Cardiac fibroblast (primary cell): ENCODE results near the gene TEX14.
A peak's percentile ranks its signal among the peaks of the same experiment; 100 is the strongest.

Source experiments
- DNase-seq, 2 donors: peaks; one replicate each; pipeline versions ENCODE4 v3.0.0 to v3.0.0-alpha.2; 2010; ENCODE audit warnings: low read depth in 2 of 2
- H3K4me3 ChIP-seq, 2 donors: replicated peaks in 1 of 2; 1 replicate in 1 of 2; 2 replicates in 1 of 2; pipeline ENCODE4 v1.5.1; 2011; ENCODE audit warnings: low read depth in 2 of 2, low read length in 2 of 2, mild to moderate bottlenecking in 2 of 2, moderate library complexity in 1 of 2
- CTCF ChIP-seq: IDR thresholded peaks from one replicate; pipeline ENCODE4 v1.5.1; 2011; ENCODE audit warnings: low read depth, mild to moderate bottlenecking, low read length, inconsistent platforms

TEX14 gene

GRCh38 chr17:58691701-58692238 lies at the start of gene TEX14:
Gene TEX14, minus strand, starts transcription at chr17:58692045. Its CDS starts 40,044 bp downstream, at chr17:58652001.
- no peak for TF ChIP-seq CTCF
- H3K4me3 ChIP-seq, result peak within 1 kb of the TSS; percentile 74 to 88
- no peak for DNase-seq

DNA sequence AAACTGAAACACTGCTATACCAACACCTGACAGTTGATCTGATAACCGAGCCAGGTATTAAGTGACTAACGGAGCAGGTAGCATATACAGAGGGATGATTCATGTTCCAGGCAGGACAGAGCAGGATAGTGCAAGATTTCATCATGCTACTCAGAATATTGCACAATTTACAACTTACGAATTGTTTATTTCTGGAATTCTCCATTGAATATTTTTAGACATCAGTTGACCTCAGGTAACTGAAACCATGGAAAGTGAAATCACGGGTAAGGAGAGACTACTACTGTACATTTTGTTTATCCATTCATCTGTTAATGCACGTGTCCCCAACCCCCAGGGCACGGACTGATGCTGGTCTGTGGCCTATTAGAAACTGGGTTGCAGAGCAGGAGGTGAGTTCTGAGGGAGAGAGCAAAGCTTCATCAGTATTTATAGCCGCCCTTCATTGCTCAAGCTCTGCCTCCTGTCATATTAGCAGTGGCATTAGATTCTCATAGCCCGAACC lies 49.3 kb upstream of the TEX14 start:
- no peak overlapping the region for H3K4me3 ChIP-seq

GRCh38 chr17:58734811-58735210 lies 43.0 kb upstream of the TEX14 start:
- no peak overlapping the region for H3K4me3 ChIP-seq
- DNase-seq, result no peak
- no peak for TF ChIP-seq CTCF

More for the DNA sequence above, 49.3 kb upstream of the TEX14 start:
- DNase-seq, result peak; percentile 15 to 58
- TF ChIP-seq CTCF, result no peak

GRCh38 chr17:58734040-58734439 lies 42.2 kb upstream of the TEX14 start:
- TF ChIP-seq CTCF, result no peak
- no peak for DNase-seq
- no peak overlapping the region for H3K4me3 ChIP-seq

DNA sequence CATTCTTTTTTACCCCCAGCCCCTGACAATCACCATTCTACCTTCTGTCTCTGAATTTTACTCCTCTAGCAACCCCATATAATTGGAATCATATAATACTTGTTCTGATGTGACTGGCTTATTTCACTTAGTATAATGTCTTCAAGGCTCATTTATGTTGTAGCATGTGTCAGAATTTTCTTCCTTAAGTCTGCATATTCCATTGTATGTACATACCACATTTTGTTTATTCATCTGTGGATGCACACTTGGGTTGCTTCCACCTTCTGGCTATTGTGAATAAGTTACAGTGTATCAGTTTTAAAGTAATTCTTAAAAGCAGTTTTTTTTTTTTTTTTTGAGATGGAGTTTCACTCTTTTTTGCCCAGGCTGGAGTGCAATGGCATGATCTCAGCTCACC lies 39.1 kb upstream of the TEX14 start:
- H3K4me3 ChIP-seq, result no peak overlapping the region
- DNase-seq, result no peak
- no peak for TF ChIP-seq CTCF

DNA sequence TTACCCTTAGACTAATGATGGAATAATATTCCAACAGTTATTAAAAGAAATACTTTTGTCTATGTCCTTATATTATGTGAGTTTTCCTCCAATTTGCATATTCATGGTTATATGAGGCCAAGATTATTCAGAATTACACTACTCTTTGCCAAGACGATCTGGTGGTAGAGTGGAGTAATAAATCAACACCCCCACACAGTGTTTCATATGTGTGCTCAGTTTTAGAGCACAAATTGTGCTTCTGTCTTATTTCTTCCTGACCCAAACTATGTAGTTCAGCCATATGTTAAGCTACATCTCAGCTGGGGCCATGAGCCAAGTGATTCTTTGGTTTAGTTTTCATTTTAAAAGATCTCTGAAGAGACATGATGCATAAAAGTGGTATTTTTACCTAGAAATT lies 37.0 kb upstream of the TEX14 start:
- no peak overlapping the region for H3K4me3 ChIP-seq
- DNase-seq, result no peak
- TF ChIP-seq CTCF, result no peak

DNA sequence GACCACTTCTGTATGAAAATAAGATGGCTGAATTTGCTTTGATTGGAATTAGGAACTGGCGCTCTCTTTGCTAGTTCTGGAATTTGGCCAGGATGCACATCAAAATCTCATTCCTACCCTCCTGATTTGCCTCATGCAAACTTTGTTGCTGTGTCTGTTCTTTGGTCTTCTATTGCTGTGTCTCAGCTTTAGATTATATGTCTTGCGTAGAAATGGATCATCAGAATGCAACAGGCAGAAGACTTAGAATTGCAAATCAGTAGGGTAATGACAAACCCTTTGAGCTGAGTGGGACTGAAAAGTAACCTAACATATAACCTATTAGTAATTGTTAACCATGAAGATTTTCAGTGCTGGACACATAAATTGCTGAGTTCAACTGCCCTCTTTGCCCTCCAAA lies 30.9 kb upstream of the TEX14 start:
- TF ChIP-seq CTCF, result no peak
- H3K4me3 ChIP-seq, result no peak overlapping the region
- no peak for DNase-seq
